ENCODE measurements around the gene CATSPERE. TPM values are rescaled to one million over a fixed set of nuclear protein-coding genes. Genes with fewer than 3 reads are reported as not detected.

The CATSPERE gene
- total RNA-seq, 4 donors from 2014 or later, result 0.25 to 0.98 (median 0.91) TPM; not detected in 1

DNA sequence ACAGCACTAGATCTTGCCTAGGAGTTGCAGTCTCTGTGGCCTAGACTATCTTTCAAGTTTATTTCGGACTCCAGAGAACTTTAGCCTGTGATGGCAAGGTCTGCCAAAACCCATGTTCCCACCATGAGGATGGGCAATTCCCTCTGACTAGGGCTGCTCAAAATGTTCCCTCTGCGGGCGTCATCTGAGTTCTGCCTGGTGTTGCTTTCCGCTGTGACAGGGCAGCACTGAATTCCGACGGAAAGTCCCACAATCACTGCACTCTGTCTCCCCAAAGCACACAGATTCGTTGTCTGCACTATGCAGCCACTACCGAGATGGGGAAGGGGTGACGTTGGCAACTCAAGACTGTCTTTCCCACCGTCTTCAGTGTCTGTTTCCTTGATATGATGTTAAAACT is 75.2 kb downstream of the CATSPERE start:
- intact Hi-C loops (cut with DNase I; ENCODE audit: low total_unique reads), result no loop called here
- DNase-seq (ENCODE audit: low spot score in 2 of 2), result no peak
- TF ChIP-seq, protein P1, sequence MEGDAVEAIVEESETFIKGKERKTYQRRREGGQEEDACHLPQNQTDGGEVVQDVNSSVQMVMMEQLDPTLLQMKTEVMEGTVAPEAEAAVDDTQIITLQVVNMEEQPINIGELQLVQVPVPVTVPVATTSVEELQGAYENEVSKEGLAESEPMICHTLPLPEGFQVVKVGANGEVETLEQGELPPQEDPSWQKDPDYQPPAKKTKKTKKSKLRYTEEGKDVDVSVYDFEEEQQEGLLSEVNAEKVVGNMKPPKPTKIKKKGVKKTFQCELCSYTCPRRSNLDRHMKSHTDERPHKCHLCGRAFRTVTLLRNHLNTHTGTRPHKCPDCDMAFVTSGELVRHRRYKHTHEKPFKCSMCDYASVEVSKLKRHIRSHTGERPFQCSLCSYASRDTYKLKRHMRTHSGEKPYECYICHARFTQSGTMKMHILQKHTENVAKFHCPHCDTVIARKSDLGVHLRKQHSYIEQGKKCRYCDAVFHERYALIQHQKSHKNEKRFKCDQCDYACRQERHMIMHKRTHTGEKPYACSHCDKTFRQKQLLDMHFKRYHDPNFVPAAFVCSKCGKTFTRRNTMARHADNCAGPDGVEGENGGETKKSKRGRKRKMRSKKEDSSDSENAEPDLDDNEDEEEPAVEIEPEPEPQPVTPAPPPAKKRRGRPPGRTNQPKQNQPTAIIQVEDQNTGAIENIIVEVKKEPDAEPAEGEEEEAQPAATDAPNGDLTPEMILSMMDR (IDR thresholded peaks at IDR 0.05), result no peak
- no peak for TF ChIP-seq POLR2A (IDR thresholded peaks at IDR 0.05)
- H3K4me3 ChIP-seq (ENCODE audit: low read depth, poor library complexity, severe bottlenecking), result no peak overlapping the region
- WGBS, 2 donors, result 60 to 64% methylated on average over 10 of the region's 10 CpGs

DNA sequence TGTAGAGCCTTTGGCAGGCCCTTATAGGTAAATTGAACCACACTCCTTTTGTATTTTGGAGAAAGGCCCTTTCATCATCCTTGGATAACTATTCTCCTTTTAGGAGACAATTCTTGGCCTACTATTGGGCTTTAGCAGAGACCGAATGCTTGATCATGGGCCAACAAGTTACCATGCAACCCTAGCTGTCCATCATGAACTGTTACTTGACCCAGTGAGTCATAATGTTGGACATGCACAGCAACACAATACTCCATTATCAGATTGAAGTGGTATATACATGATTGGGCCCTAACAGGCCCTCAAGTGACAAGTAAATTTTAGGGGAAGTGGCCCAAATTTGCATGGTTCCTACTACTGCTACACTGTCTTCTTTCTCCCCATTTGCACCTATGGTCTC is 84.4 kb downstream of the CATSPERE start:
- no peak overlapping the region for H3K4me3 ChIP-seq (ENCODE audit: low read depth, poor library complexity, severe bottlenecking)
- TF ChIP-seq, protein P1 (IDR thresholded peaks at IDR 0.05), result no peak
- TF ChIP-seq POLR2A (IDR thresholded peaks at IDR 0.05), result no peak
- WGBS, 2 donors, result 93 to 94% methylated on average over 1 of the region's 1 CpG
- no peak for DNase-seq (ENCODE audit: low spot score in 2 of 2)
- intact Hi-C loops (cut with DNase I; ENCODE audit: low total_unique reads), result no loop called here

DNA sequence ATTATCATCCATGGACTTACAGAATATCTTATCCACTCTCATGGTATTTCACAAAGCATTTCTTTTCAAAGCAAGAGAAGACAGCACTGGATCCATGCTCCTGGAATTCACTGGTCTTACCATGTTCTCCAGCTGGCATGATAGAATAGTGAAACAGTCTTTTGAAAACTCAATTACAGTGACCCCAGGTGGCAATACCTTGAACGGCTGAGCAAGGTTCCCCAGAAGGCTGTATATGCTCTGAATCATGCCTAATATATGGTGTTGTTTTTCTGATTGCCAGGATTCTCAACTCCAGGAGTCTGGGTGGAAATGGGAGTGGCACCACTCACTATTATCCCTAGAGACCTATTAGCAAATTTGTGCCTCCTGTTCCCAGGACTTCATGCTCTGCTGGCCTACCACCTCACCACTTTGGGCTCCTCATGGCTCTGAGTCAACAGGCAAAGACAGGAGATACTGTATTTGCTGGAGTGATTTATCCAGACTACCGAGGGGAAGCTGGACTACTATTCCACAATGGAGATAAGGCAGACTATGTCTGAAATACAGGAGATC is 87.6 kb downstream of the CATSPERE start:
- WGBS, 2 donors, result 68 to 74% methylated on average over 2 of the region's 2 CpGs
- TF ChIP-seq POLR2A (IDR thresholded peaks at IDR 0.05), result no peak
- TF ChIP-seq, protein P1 (IDR thresholded peaks at IDR 0.05), result no peak
- H3K4me3 ChIP-seq (ENCODE audit: low read depth, poor library complexity, severe bottlenecking), result no peak overlapping the region
- DNase-seq (ENCODE audit: low spot score in 2 of 2), result no peak
- intact Hi-C loops (cut with DNase I; ENCODE audit: low total_unique reads), result no loop called here

DNA sequence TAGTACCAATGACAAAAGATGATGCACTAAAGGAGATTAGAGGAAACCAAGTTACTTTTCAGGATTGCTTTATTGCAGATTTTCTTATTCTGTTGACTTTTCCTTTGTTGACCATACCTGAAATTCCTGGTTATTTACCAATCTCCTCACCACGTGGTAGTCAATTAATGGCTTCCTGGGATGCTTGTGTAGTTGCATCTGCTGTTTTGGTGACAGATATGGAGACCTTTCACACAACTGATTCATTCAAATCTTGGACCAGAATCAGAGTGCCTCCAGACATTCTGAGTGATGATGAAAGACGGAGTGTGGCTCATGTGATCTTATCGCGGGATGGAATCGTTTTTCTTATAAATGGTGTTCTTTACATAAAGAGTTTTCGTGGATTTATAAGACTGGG is 91.3 kb downstream of the CATSPERE start:
- TF ChIP-seq, protein P1 (IDR thresholded peaks at IDR 0.05), result no peak
- TF ChIP-seq POLR2A (IDR thresholded peaks at IDR 0.05), result no peak
- DNase-seq (ENCODE audit: low spot score in 2 of 2), result no peak
- H3K4me3 ChIP-seq (ENCODE audit: low read depth, poor library complexity, severe bottlenecking), result no peak overlapping the region
- 76 to 77% methylated on average over 6 of the region's 6 CpGs for WGBS, 2 donors
- intact Hi-C loops (cut with DNase I; ENCODE audit: low total_unique reads), result no loop called here

DNA sequence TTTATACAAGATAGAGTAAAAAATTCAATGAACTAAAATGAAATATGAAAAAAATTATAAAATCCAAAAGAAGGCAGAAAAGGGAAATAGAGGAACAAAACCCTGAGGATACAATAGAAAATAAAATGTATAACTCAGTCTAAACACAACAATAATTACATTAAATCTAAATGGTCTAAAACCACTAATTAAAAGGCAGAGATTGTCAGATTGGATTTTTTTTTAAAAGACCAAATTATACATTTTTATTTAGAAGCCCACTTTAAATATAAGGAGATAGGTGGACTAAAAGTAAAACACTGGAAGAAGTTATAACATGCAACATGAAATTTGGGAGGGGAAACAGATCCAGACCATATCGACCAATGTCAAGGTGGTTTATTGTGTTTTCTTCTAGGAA is 95.2 kb downstream of the CATSPERE start:
- no peak for DNase-seq (ENCODE audit: low spot score in 2 of 2)
- no peak for TF ChIP-seq POLR2A (IDR thresholded peaks at IDR 0.05)
- TF ChIP-seq, protein P1 (IDR thresholded peaks at IDR 0.05), result no peak
- intact Hi-C loops (cut with DNase I; ENCODE audit: low total_unique reads), result no loop called here
- 85 to 95% methylated on average over 1 of the region's 1 CpG for WGBS, 2 donors
- H3K4me3 ChIP-seq (ENCODE audit: low read depth, poor library complexity, severe bottlenecking), result no peak overlapping the region

DNA sequence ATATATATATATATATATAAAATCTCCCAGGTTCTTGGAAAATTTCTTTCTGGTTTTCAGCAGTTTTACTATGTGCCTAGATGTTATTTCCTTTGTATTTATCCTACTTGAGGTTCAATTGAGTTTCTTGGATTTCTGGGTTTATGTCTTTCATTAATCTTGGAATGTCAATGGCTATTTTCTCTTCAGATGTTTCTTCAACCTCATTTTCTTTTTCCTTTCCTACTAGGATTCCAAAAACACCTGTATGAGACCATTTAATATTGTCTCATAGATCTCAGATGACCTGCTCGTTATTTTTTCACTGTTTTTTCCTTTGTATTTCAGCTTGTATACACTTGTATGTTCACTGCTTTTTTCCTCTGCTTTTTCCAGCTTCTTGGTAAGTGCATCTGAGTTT is 96.5 kb downstream of the CATSPERE start:
- DNase-seq (ENCODE audit: low spot score in 2 of 2), result no peak
- WGBS, 2 donors, result 88 to 92% methylated on average over 1 of the region's 1 CpG
- H3K4me3 ChIP-seq (ENCODE audit: low read depth, poor library complexity, severe bottlenecking), result no peak overlapping the region
- intact Hi-C loops (cut with DNase I; ENCODE audit: low total_unique reads), result no loop called here
- TF ChIP-seq POLR2A (IDR thresholded peaks at IDR 0.05), result no peak
- TF ChIP-seq, protein P1 (IDR thresholded peaks at IDR 0.05), result no peak
